Forelimb muscle (tissue), 1 donor: Measurements from ENCODE around the gene C1orf159. TPM values are rescaled to one million over a fixed set of nuclear protein-coding genes. Genes with fewer than 3 reads are reported as not detected.

Source experiments
- DNase-seq: peaks from one replicate; pipeline ENCODE4 v3.0.0-alpha.2; 2013; ENCODE audit warnings: low read depth
- polyA plus RNA-seq: library from polyadenylated mRNA; unstranded; fragments of 120-200 nt; gene quantifications from one replicate; pipeline ENCODE4 v1.2.1, GENCODE V29; 2013; ENCODE audit not compliant: insufficient read length

C1orf159 gene
- polyA plus RNA-seq, 1 donor = 6.4 TPM

DNA sequence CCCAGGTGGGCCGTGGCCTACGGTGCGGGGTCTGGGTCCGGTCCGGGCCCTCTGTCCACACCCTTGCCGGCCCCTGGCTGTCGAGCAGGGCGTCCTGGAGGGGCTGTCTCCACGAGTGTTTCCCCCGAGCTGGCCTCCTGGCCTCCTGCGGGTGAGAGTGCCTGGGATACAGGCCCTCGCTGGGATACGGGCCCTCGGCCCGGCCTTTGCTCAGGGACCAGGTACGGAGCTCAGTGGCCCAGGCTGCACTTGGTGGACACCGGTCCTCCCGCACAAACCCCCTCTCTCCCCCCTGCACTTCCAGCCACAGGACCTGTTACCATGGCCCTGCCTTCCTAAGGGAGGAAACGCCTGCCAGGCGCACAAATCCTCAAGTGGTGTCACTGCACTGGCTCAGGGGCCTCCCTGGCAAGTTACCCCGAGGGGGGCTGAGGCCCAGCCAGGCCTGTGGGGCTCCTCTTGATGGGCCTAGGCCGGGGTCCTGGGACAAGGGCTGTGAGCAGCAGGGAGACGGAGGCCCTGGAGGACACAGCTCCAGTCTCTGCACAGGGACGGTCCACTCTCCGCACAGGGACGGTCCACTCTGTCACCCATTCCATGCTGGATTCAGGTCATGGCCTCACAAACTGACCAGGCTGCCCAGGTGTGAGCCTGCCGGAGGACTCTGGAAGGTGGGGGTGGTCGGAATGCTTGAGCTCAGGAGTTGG is 23.6 kb downstream of the C1orf159 start:
- no peak for DNase-seq

GRCh38 chr1:1091344-1092148 is 24.3 kb downstream of the C1orf159 start:
- DNase-seq = no peak

- no peak for DNase-seq
These were observed 25.2 kb downstream of the C1orf159 start for GRCh38 chr1:1090424-1091343.

GRCh38 chr1:1089731-1090423 is 26.0 kb downstream of the C1orf159 start:
- DNase-seq = no peak

GRCh38 chr1:1088801-1089680 is 26.8 kb downstream of the C1orf159 start:
- DNase-seq = no peak

- no peak for DNase-seq
These were observed 27.7 kb downstream of the C1orf159 start for GRCh38 chr1:1088029-1088800.

DNA sequence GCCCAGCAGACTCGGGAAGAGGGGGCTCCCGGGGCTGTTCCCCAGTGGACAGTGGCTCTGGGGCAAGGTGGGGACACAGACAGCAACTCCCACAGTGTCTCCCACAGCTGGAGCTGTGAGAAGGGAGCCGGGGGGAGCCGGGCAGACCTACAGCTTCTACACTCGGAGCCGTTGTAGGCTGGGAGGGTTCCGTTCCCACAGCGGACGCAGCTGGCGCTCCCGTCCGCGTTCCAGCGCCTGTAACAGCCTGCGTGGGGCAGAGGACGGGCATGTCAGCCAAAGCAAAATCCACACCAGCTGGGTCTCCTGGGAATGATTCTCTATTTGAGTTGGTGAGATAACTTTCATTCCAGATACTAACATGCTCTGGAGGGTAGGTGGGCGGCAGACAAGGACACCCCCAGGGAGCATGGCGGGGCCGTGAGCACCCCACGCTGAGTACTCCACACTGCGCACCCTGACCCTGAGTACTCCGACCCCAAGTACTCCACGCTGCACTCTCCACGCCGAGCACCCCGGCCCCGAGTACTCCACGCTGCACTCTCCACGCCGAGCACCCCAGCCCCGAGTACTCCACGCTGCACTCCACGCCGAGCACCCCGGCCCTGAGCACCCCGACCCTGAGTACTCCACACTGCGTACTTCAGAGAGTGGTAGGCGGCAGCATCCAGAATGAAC is 28.4 kb downstream of the C1orf159 start:
- DNase-seq = no peak

DNA sequence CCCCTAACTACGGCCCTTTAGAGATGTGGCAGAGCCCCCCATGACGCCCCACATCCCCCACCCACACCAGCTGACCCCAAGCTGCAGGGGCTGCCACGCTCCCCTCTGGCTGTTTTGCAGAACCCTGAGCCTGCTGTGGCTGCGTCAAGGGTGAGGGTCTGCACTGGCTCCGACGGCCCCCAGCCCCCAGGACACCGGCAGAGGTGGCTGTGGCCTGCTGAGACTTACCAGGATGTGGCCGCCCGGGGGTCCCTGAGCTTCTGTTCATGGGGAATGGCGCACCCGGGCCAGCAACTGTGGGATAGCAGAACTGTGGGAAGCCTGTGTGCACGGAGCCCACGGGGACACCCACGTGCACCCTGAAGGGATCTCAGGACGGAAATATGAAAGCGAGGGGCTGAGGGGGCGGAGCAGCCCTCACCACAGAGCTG is 29.0 kb downstream of the C1orf159 start:
- no peak for DNase-seq

DNA sequence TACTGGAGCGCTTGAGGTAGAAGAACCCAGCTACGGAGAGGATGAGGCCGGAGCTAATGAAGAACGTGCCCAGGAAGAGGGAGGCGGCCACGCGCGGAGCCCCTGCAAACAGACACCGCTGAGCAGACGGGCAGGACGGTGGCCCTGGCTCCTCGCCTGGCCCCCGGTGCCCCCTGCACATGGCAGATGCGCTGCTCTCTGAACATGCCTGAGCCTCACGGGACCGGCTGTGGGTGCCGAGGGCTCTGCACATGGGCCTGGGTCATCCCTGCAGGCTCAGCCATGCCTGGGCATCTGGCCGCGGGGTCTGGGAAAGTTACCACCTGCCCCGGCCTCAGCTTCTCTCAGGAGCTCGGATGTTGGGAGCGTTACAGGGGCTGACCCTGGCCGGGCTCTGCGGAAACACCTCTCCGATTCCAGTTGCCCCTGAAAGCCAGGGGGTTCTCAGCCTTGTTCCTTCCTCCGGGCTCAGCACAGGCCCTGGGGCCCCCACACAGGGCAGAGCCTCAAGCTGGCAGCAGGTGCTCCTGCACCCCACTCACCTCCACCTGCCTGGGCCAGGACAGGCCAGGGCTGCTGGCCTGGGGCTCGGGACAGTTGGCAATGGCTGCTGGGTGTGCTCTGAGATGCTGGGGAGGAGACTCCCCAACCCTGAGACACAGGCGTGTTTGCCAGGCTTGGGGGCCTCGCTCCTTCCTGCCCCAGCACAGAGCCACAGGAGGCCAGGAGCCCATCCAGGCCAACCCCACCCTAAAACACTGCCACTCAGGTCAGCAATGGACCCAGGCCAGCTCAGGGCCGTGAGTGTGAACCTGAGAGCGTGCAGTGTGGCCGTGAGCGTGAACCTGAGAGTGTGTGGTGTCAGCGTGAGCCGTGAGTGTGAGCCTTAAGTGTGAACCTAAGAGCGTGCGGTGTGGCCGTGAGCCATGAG is 29.7 kb downstream of the C1orf159 start:
- DNase-seq = no peak

GRCh38 chr1:1085171-1085841 is 30.6 kb downstream of the C1orf159 start:
- no peak for DNase-seq

DNA sequence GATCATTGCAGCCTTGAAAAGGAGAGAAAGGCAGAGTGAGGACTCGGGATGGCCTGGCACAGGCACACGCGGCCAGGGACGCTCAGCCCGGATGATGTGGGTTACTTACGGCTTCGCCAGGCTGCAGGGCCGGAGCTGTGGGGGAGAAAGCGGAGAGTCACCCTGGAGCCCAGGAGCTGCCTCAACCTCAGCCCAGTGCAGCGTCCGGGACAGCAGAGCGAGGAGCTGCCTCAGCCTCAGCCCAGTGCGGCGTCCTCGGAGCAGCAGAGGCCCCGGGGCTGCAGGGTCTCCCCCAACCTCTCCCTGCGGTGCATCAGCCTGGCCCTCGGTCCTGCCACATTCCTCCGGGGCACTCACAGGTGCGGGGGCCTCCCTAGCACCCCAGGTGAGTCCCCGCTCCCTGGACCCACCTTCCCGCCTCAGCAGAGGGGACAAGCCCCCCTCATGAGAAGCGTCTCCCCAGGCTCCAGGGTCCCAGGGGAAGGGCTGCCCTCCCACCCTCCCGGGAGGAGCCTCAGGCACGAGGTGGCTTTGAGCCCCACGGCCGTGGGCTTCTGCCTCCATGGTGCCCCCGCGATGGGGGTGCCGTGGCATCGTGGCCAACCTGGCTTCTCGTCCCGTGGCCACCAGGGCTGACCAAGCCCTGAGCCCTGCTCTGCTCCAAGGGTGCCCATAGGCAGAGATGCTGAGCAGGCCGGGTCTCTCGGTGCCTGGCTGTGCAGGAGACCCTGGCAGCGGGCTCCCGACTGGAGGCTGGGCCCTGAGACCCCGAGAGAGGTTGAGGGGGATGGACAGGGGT is 31.3 kb downstream of the C1orf159 start:
- no peak for DNase-seq

DNA sequence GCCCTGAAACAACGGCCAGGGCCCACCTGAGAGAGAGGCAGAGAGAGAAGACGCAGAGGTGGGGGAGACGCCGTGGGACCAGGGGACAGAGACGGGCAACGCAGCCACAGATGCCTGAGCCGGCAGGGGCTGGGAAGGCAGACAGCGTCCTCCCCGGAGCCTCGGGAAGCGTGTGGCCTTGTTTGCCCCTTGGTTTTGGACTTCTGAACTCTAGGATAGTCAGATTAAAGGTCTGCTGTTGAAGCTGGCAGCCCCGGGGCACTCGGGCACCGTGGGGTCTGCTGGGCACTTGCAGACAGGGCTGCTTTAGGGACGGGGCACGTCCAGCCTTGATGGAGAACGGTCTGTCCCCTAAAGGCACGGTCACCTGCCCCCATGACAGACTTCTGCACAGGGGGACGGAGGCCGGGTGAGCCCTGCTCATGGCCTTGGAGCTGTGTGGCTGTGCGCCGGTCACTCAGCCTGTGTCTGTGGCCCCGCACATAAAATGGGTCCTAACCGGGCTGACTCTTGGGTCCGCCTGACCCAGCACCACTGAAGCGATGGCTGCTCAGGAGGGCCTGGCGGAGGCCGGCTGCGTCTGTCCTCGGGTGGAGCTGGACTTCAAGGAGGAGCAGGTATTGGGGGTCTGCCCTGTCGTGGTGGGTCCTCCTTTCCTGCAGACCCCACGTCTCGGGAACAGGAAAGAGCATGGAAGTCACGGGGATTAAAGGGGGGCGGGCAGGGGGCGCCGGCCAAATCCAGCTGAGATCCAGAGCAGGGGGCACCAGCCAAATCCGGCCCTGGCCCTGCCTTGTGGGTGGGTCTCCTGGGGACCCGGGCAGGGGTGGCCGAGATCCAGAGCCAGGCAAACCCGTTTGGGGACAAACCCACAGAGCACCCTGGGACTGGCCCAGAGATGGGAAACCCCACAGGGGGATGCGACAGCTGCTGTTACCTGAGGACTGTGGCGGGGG is 32.2 kb downstream of the C1orf159 start:
- no peak for DNase-seq

GRCh38 chr1:1082776-1083415 is 33.0 kb downstream of the C1orf159 start:
- no peak for DNase-seq

DNA sequence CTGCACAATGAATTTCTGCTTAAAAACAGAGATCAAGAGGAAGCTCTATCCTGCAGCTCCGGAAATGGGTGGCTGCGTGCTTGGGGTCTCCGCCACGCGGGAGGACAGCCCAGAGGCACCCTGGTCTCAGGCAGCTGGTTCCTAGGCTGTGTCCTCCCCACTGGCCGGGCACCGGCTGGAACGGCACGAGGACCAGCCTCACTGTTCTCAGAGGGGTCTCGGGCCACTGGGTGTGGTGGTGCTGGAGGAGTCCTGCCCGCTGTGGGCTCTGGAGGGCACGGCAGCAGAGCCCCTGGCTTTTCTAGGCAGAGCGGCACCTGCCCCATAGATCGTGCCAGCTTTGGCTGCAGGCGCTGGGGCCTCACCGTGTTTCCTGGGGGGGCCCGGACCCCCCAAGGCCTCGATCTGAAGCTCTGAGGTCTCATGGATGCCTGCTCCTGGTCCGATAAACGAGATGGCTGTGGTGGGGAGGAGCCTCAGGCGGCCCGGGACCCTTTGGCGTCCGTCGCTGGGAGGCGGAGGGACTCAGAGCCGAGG is 33.6 kb downstream of the C1orf159 start:
- DNase-seq = no peak
